Measurements from ENCODE around the gene ATXN1. TPM values are rescaled to one million over a fixed set of nuclear protein-coding genes. Genes with fewer than 3 reads are reported as not detected.

The ATXN1 gene
- total RNA-seq, 1 experiment from 2014 or later = 25.6 TPM

DNA sequence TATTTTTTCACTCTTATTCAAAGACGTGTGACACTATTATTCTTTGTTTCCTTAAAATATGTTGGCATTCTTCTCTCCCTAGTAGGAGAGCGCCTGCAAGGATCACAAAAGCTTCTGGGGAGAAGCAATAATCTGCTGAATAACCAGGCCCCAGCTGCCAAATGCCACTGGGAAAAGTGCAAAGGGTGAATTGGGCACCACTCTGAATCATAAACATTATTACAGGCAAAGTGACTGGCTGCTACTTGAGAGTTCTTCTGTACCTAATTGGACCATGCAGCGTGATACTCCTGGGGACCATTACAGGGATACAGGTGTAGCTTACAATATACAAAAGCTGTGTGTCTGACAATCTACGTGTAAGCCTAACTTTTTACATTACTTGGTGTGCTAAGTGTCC is 152.8 kb downstream of the ATXN1 start:
- intact Hi-C loops (cut with micrococcal nuclease; ENCODE audit: unreplicated experiment) = no loop called here
- Histone ChIP-seq H3K9me3 (ENCODE audit: low read depth, low read length, poor library complexity, severe bottlenecking) (no peaks in the 10 kb centered on the region), H3K4me3 (ENCODE audit: low read depth, low read length, poor library complexity, severe bottlenecking) (no peak overlapping the region), H3K27me3 (replicated peaks; ENCODE audit: insufficient read depth, low read depth, low read length, poor library complexity) (no peaks in the 10 kb centered on the region), H3K27ac (ENCODE audit: low read depth, low read length, poor library complexity, severe bottlenecking) (no peak overlapping the region), H3K4me1 (ENCODE audit: insufficient read depth, low read length, poor library complexity, severe bottlenecking) (peaks cover 4% of the 10 kb centered on the region), H3K36me3 (ENCODE audit: insufficient read depth, low read length, poor library complexity, severe bottlenecking) (no peaks in the 10 kb centered on the region)
- no peak for DNase-seq (ENCODE audit: low spot score)
- TF ChIP-seq CTCF (conservative IDR thresholded peaks at IDR 0.05; ENCODE audit: low read depth, low read length) (no peak), EZH2 (IDR thresholded peaks at IDR 0.05; ENCODE audit: borderline replicate concordance, low read depth, low read length, poor library complexity, severe bottlenecking) (no peak)
- no TSS peak for BruUV-seq (replicated peaks)
- POLR2A ChIA-PET (ENCODE audit: low non-redundant PET) = no interaction called here
- CTCF ChIA-PET = no interaction called here

GRCh38 chr6:16602035-16602434 is 159.2 kb downstream of the ATXN1 start:
- intact Hi-C loops (cut with micrococcal nuclease; ENCODE audit: unreplicated experiment) = no loop called here
- H3K9me3 ChIP-seq (ENCODE audit: low read depth, low read length, poor library complexity, severe bottlenecking) = no peaks in the 10 kb centered on the region
- H3K27me3 ChIP-seq (replicated peaks; ENCODE audit: insufficient read depth, low read depth, low read length, poor library complexity) = no peaks in the 10 kb centered on the region
- no peak for DNase-seq (ENCODE audit: low spot score)
- TF ChIP-seq CTCF (conservative IDR thresholded peaks at IDR 0.05; ENCODE audit: low read depth, low read length) (no peak), EZH2 (IDR thresholded peaks at IDR 0.05; ENCODE audit: borderline replicate concordance, low read depth, low read length, poor library complexity, severe bottlenecking) (no peak)
- POLR2A ChIA-PET (ENCODE audit: low non-redundant PET) = no interaction called here
- no peaks in the 10 kb centered on the region for H3K4me1 ChIP-seq (ENCODE audit: insufficient read depth, low read length, poor library complexity, severe bottlenecking)
- no peak overlapping the region for H3K27ac ChIP-seq (ENCODE audit: low read depth, low read length, poor library complexity, severe bottlenecking)
- no peak overlapping the region for H3K4me3 ChIP-seq (ENCODE audit: low read depth, low read length, poor library complexity, severe bottlenecking)
- H3K36me3 ChIP-seq (ENCODE audit: insufficient read depth, low read length, poor library complexity, severe bottlenecking) = no peaks in the 10 kb centered on the region
- no TSS peak for BruUV-seq (replicated peaks)
- CTCF ChIA-PET = no interaction called here

- CTCF ChIA-PET = no interaction called here
- H3K27me3 ChIP-seq (replicated peaks; ENCODE audit: insufficient read depth, low read depth, low read length, poor library complexity) = no peaks in the 10 kb centered on the region
These were observed 160.6 kb downstream of the ATXN1 start for GRCh38 chr6:16600701-16601100.

More at GRCh38 chr6:16600701-16601100, 160.6 kb downstream of the ATXN1 start:
- Histone ChIP-seq H3K4me3 (ENCODE audit: low read depth, low read length, poor library complexity, severe bottlenecking) (no peak overlapping the region), H3K4me1 (ENCODE audit: insufficient read depth, low read length, poor library complexity, severe bottlenecking) (no peaks in the 10 kb centered on the region), H3K36me3 (ENCODE audit: insufficient read depth, low read length, poor library complexity, severe bottlenecking) (no peaks in the 10 kb centered on the region), H3K27ac (ENCODE audit: low read depth, low read length, poor library complexity, severe bottlenecking) (no peak overlapping the region), H3K9me3 (ENCODE audit: low read depth, low read length, poor library complexity, severe bottlenecking) (no peaks in the 10 kb centered on the region)
- no TSS peak for BruUV-seq (replicated peaks)
- no peak for DNase-seq (ENCODE audit: low spot score)
- intact Hi-C loops (cut with micrococcal nuclease; ENCODE audit: unreplicated experiment) = no loop called here
- POLR2A ChIA-PET (ENCODE audit: low non-redundant PET) = no interaction called here
- TF ChIP-seq CTCF (conservative IDR thresholded peaks at IDR 0.05; ENCODE audit: low read depth, low read length) = no peak
- no peak for TF ChIP-seq EZH2 (IDR thresholded peaks at IDR 0.05; ENCODE audit: borderline replicate concordance, low read depth, low read length, poor library complexity, severe bottlenecking)
